UCSD-AML1 (cell line): ENCODE data around the gene AANAT.
"Not testable (repeated sequence)": the region's sequence is repeated elsewhere in the genome, so short reads cannot be mapped to it uniquely, and the experiment has no call there.

ENCODE experiments used
- DNase-seq: peaks from one replicate; lab custom pipeline; 2025; ENCODE audit not compliant: unreplicated experiment; lab: John Stamatoyannopoulos, UW

AANAT gene

GRCh38 chr17:76502341-76503211 lies 35.2 kb downstream of the AANAT start:
- no peak for DNase-seq

- DNase-seq: peak; percentile 66
Observed at GRCh38 chr17:76504117-76504516, 36.7 kb downstream of the AANAT start.

GRCh38 chr17:76506408-76507345 lies 39.3 kb downstream of the AANAT start:
- peak; percentile 78 for DNase-seq

- DNase-seq: not testable (repeated sequence)
Observed at GRCh38 chr17:76508472-76509063, 41.2 kb downstream of the AANAT start.

- no peak for DNase-seq
Observed at GRCh38 chr17:76510831-76511244, 43.4 kb downstream of the AANAT start.

- DNase-seq: no peak
Observed at GRCh38 chr17:76511668-76512365, 44.4 kb downstream of the AANAT start.

- no peak for DNase-seq
Observed at GRCh38 chr17:76512366-76513305, 45.2 kb downstream of the AANAT start.

- no peak for DNase-seq
Observed at GRCh38 chr17:76513306-76513692, 45.9 kb downstream of the AANAT start.

- not testable (repeated sequence) for DNase-seq
Observed at GRCh38 chr17:76514355-76514754, 47.0 kb downstream of the AANAT start.

GRCh38 chr17:76515274-76515949 lies 48.0 kb downstream of the AANAT start:
- DNase-seq: peak; percentile 75

GRCh38 chr17:76517638-76518038 lies 50.2 kb downstream of the AANAT start:
- DNase-seq: no peak

GRCh38 chr17:76519048-76519966 lies 51.9 kb downstream of the AANAT start:
- DNase-seq: no peak
